Breast epithelium (tissue), 4 donors: ENCODE measurements around the gene BCL6. TPM values are rescaled to one million over a fixed set of nuclear protein-coding genes. Genes with fewer than 3 reads are reported as not detected.

Experiments used
- DNase-seq, 2 donors: peaks; one replicate each; pipeline ENCODE4 v3.0.0-alpha.2; 2019; ENCODE audit warnings: low spot score in 2 of 2
- H3K27ac ChIP-seq, 2 donors: fragments of 200-600 bp; sonication (generic) in 1 of 2; one replicate each; pipeline ENCODE4 v1.5.1; 2016 to 2019; ENCODE audit warnings: mild to moderate bottlenecking in 1 of 2
- H3K27me3 ChIP-seq, 2 donors: fragments of 200-600 bp; sonication (generic) in 1 of 2; one replicate each; pipeline versions ENCODE4 v1.5.1 to v1.6.0; 2017 to 2019; ENCODE audit warnings: control low read depth in 1 of 2, mild to moderate bottlenecking in 1 of 2
- H3K36me3 ChIP-seq: fragments of 200-600 bp; one replicate; pipeline ENCODE4 v1.5.1; 2019
- H3K4me1 ChIP-seq, 2 donors: fragments of 200-600 bp; sonication (generic); one replicate each; pipeline ENCODE4 v1.5.1; 2016 to 2019; ENCODE audit warnings: control low read depth in 1 of 2
- H3K4me3 ChIP-seq, 3 donors: fragments of 200-600 bp; sonication (generic); 1 replicate in 2 of 3; 2 replicates in 1 of 3; pipeline ENCODE4 v1.5.1; 2016 to 2019; ENCODE audit warnings: mild to moderate bottlenecking in 3 of 3, moderate library complexity in 2 of 3
- H3K9me3 ChIP-seq, 2 donors: fragments of 200-600 bp; sonication (generic) in 1 of 2; one replicate each; pipeline ENCODE4 v1.5.1; 2016 to 2019; ENCODE audit warnings: control low read depth in 1 of 2
- POLR2A ChIP-seq: fragments of 450-650 bp; IDR thresholded peaks from one replicate; pipeline ENCODE4 v1.6.1; 2016; ENCODE audit warnings: antibody characterized with exemption, mild to moderate bottlenecking, moderate library complexity
- POLR2AphosphoS5 ChIP-seq, 3 donors: sonication (generic); formaldehyde crosslinking; IDR thresholded peaks; one replicate each; pipeline ENCODE4 v1.6.1; 2017; ENCODE audit warnings: antibody characterized with exemption in 3 of 3
- intact Hi-C: fragments of 100-400 bp; cut with DNase I; formaldehyde crosslinking; loops from one replicate; pipeline ENCODE4 v1.15.1; 2023; ENCODE audit warnings: low total_unique reads
- total RNA-seq, 3 donors: library from RNA; depleted of rRNA; stranded (reverse); fragments of >200 nt; gene quantifications; one replicate each; pipeline ENCODE4 v1.1.0, GENCODE V29; 2016
- TF ChIP-seq, protein P1 (sequence below), 3 donors: fragments of 450-650 bp; IDR thresholded peaks; one replicate each; pipeline ENCODE4 v1.5.1; 2016 to 2017; ENCODE audit warnings: antibody characterized with exemption in 3 of 3, mild to moderate bottlenecking in 3 of 3, moderate library complexity in 3 of 3

The BCL6 gene
- total RNA-seq, 3 donors from 2014 or later, result 281 to 346 (median 283) TPM

DNA sequence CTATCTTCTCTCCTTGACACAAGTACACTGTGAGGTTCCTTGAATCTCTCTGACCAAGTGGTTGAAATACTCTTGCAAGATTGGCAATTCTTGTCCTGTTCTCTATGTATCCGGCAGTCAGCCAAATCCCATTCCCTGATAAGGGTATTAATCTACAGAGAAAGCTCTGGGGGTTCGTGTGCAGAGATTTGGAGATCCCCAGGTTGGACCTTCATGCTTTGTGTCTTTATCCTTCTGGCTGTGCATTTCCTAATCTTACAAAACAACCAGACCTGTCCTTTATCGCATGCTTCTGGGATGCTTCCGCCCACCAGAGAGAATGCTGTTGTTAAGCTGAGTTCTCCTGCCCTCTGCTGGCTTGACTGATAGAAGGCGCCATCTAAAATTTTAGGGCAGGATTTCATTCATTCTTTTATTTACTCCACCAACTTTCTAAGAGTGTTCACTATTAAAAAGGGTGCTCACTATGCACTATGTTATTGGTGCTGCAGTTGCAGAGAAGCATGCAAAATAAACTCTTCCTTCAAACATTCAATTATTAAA, 66.5 kb downstream of the BCL6 start:
- TF ChIP-seq POLR2AphosphoS5 (IDR thresholded peaks at IDR 0.05), result no peak
- TF ChIP-seq POLR2A, result no peak
- TF ChIP-seq, protein P1, sequence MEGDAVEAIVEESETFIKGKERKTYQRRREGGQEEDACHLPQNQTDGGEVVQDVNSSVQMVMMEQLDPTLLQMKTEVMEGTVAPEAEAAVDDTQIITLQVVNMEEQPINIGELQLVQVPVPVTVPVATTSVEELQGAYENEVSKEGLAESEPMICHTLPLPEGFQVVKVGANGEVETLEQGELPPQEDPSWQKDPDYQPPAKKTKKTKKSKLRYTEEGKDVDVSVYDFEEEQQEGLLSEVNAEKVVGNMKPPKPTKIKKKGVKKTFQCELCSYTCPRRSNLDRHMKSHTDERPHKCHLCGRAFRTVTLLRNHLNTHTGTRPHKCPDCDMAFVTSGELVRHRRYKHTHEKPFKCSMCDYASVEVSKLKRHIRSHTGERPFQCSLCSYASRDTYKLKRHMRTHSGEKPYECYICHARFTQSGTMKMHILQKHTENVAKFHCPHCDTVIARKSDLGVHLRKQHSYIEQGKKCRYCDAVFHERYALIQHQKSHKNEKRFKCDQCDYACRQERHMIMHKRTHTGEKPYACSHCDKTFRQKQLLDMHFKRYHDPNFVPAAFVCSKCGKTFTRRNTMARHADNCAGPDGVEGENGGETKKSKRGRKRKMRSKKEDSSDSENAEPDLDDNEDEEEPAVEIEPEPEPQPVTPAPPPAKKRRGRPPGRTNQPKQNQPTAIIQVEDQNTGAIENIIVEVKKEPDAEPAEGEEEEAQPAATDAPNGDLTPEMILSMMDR (IDR thresholded peaks at IDR 0.05), result peak; percentile 36 to 50 (median 50)
- Histone ChIP-seq H3K4me3 (no peak overlapping the region), H3K36me3 (no peaks in the 10 kb centered on the region), H3K27me3 (no peaks in the 10 kb centered on the region), H3K4me1 (no peaks in the 10 kb centered on the region), H3K9me3 (no peaks in the 10 kb centered on the region), H3K27ac (no peak overlapping the region)
- intact Hi-C loops, result loop anchor here (2.0 to 10.0 kb wide), 2 partner anchors 70 to 454 kb away; no protein-coding TSS in a partner anchor
- DNase-seq, result no peak

DNA sequence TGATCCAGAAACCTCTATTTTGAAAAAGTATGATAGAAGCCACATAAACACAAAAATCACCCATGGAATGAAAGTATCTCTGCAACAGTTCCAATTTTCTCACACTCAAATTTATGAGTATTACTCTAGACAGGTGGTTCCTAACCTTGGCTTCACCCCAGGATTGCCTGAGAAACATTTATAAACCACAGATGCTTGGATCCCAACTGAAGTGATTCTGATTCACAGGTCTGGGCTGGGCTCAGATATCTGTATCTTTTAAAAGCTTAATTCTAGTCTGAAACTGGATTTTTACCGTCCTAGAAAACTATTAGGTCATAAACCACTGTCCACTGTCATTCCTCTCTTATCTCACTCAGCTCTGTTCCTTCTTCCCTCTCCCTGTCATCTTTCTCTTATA, 67.7 kb downstream of the BCL6 start:
- TF ChIP-seq POLR2A, result no peak
- no peak for TF ChIP-seq POLR2AphosphoS5 (IDR thresholded peaks at IDR 0.05)
- TF ChIP-seq, protein P1 (IDR thresholded peaks at IDR 0.05), result no peak
- no peak for DNase-seq
- Histone ChIP-seq H3K4me1 (no peaks in the 10 kb centered on the region), H3K36me3 (no peaks in the 10 kb centered on the region), H3K4me3 (no peak overlapping the region), H3K9me3 (no peaks in the 10 kb centered on the region), H3K27ac (no peak overlapping the region), H3K27me3 (peaks cover 0 to 8% of the 10 kb centered on the region in 2 donors)
- intact Hi-C loops, result loop anchor here (2.0 to 10.0 kb wide), 2 partner anchors 69 to 453 kb away; no protein-coding TSS in a partner anchor

DNA sequence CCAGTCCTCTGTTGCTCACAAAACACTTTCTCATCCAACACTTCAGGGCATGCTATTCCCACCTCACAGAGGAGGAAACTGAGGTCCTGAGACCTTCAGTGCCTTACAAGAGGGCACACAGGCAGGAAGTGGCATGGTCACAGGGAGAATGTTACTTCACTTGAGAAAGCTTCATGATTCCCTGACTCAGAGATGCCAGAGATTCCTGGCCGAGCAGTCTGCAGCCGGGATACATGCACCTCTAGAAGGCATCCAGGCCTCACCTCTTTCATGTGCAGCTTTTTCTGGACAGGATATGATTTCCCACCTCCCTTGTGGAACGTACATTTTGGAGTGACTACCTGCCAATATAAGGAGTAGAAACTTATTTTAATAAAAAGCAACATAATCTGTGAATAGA, 72.3 kb downstream of the BCL6 start:
- no peaks in the 10 kb centered on the region for H3K4me1 ChIP-seq
- no peaks in the 10 kb centered on the region for H3K9me3 ChIP-seq
- peaks cover 0 to 34% of the 10 kb centered on the region in 2 donors for H3K27me3 ChIP-seq
- no peaks in the 10 kb centered on the region for H3K36me3 ChIP-seq
- no peak overlapping the region for H3K27ac ChIP-seq
- intact Hi-C loops, result loop anchor here (10.0 kb wide), 1 partner anchor 448 kb away; no protein-coding TSS in a partner anchor
- no peak for DNase-seq
- no peak for TF ChIP-seq POLR2A
- TF ChIP-seq, protein P1 (IDR thresholded peaks at IDR 0.05), result no peak
- TF ChIP-seq POLR2AphosphoS5 (IDR thresholded peaks at IDR 0.05), result no peak
- no peak overlapping the region for H3K4me3 ChIP-seq

Other genes starting within 250 kb of the BCL6 start
- not detected for gene SST, start 75.1 kb downstream of the BCL6 start, total RNA-seq
- not detected for gene RTP2, start 42.9 kb downstream of the BCL6 start, total RNA-seq